AG10803 (cell line): Measurements from ENCODE around the gene LKAAEAR1.

Source experiments
- DNase-seq: peaks from one replicate; pipeline ENCODE4 v3.0.0; 2010; ENCODE audit warnings: low read depth
- H3K4me3 ChIP-seq: 2 replicates; pipeline ENCODE4 v1.5.1; 2011; ENCODE audit warnings: mild to moderate bottlenecking, low read length, control low read depth
- TF ChIP-seq, protein P1 (sequence below): conservative IDR thresholded peaks from 2 replicates; pipeline ENCODE4 v1.5.1; 2011; ENCODE audit warnings: mild to moderate bottlenecking, low read length, control low read depth, inconsistent platforms

LKAAEAR1 gene

DNA sequence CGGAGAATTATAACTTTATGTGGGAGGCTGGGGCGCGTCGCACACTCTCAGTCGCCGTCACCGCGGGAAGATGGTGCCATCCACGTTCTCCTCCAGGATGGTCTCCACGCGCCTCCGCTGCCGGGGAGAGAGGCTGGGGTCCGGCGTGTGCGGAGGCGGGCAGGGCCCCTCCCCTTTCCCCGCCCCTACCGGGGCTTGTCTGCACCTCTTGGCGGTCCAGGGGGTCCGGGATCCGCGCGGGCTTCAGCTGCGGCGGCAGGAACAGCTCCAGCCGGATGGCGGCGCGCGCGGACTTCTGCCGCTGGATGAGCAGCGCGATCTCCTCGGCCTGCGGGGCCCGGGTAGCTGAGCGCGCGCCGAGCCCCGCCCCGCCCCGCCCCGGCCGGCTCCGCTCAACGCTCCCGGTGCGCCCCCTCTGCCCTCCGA, 807 bp downstream of the LKAAEAR1 start:
- DNase-seq: peak; percentile 59
- TF ChIP-seq, protein P1, sequence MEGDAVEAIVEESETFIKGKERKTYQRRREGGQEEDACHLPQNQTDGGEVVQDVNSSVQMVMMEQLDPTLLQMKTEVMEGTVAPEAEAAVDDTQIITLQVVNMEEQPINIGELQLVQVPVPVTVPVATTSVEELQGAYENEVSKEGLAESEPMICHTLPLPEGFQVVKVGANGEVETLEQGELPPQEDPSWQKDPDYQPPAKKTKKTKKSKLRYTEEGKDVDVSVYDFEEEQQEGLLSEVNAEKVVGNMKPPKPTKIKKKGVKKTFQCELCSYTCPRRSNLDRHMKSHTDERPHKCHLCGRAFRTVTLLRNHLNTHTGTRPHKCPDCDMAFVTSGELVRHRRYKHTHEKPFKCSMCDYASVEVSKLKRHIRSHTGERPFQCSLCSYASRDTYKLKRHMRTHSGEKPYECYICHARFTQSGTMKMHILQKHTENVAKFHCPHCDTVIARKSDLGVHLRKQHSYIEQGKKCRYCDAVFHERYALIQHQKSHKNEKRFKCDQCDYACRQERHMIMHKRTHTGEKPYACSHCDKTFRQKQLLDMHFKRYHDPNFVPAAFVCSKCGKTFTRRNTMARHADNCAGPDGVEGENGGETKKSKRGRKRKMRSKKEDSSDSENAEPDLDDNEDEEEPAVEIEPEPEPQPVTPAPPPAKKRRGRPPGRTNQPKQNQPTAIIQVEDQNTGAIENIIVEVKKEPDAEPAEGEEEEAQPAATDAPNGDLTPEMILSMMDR: peak; percentile 36
- H3K4me3 ChIP-seq: peak overlapping the region; percentile 34

DNA sequence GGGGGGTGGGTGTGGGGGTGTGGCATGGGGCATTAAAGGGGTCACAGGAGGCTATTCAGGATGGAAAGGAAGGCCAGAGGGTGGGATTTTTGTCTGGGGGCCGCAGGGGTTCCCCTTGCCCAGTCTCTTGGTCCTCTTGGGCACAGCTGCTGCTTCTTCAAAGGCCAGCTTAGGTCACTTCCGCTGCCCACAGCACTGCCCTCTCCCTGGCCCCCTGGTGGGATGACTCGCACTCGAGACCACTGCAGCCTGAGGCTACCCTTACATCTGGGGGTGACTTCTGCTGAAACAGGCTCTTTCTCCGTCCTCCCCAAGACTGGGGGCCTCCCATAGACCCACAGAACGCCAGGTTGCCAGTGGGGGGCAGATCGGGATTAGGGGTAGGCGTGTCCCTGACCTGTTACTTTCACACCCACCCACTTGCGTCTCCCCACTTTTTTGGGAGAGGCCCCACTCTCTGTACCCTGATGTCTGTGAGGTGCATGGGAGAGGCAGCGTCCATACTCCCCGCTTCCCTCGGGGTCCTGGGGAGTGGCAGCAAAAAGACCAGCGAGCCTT, 1.3 kb downstream of the LKAAEAR1 start:
- TF ChIP-seq, protein P1: no peak
- no peak for DNase-seq
- H3K4me3 ChIP-seq: no peak overlapping the region; the same call in 1 of the 2 replicates

DNA sequence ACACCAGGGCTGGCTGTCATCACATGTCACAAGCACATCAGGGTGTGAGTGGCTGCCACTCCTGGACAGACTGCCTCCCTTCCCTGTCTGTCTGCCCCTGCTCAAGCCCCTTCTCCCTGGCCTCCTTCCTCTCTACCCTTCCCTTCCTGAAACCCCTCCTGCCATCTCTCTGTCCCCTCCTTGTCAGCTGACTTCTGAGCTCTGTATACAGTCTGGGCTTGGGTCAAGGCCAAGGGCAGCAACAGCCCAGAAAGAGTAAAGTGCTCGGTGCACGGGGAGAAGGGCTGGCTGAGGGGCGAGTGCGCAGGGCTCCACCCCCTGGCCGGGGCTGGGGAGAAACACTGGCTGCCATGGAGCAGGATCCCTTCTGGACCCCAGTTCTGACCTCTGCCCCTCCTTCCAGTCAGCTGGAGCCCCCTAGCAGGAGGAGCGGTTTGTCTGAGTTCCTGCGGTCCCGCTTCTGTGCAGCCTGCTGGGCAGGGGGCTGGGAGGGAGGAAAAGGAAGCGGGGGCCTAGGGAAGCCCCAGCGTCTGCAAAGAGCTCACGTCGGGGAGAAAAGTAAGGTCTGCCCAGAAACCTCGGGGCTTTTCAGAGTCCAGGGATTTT, 2.0 kb downstream of the LKAAEAR1 start:
- TF ChIP-seq, protein P1: no peak
- no peak overlapping the region for H3K4me3 ChIP-seq
- no peak for DNase-seq

DNA sequence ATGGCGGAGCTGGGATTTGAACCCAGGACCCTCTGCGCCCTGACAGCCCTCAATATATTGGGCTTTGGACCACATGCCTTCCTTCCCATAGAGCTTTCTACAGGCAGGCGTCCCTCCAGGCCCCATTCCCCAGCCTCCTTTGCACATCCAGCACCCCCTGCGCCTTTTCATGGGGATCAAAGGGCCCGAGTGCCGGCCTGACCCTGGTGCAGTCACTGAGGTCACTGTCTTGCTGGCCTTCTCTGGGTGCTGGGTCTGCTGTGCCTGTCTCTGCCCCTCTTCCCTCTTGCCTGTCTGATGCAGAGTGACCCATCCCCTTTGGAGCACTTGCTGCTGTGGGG, 2.6 kb downstream of the LKAAEAR1 start:
- DNase-seq: no peak
- TF ChIP-seq, protein P1: no peak
- no peak overlapping the region for H3K4me3 ChIP-seq

DNA sequence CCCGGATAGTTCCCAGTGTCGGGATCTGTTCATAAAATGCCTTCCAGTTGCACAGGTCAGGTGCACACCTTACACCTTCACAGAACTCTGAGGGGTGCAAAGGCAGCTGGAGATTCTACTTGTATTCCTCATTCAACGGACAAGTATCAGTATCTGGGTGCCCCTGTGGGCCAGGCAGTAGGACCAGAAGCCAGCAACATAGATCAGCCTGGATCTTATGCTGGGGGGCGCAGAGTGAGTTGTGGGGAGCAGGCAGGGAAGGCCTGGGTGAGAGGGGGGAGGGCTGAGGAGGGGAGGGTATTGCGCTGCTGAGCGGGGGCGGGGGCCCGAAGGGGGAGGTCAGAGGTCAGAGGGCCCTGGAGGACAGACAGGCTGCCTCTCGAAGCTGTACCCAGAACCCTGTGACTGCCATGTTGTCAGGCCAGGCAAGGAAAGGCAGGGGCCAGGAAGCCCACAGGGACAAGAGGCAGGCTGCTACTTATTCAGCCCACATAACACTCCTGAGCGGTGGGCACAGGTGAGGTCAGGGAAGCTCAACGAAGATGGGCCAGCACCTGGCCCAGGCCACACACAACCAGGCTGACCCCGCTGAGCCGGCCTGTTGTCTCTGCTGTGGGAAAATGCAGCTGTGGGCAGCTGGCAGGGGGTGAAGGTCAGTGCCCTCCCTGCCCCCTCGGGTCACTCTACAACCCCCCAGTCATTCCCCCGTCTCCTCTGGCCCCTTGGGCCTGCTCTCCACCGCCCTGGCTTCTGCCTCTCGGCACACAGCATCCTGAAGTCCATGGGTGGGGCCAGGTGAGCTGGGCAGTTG, 3.2 kb downstream of the LKAAEAR1 start:
- peak overlapping the region; percentile 60; the same call in 1 of the 2 replicates for H3K4me3 ChIP-seq
- TF ChIP-seq, protein P1: no peak
- no peak for DNase-seq

DNA sequence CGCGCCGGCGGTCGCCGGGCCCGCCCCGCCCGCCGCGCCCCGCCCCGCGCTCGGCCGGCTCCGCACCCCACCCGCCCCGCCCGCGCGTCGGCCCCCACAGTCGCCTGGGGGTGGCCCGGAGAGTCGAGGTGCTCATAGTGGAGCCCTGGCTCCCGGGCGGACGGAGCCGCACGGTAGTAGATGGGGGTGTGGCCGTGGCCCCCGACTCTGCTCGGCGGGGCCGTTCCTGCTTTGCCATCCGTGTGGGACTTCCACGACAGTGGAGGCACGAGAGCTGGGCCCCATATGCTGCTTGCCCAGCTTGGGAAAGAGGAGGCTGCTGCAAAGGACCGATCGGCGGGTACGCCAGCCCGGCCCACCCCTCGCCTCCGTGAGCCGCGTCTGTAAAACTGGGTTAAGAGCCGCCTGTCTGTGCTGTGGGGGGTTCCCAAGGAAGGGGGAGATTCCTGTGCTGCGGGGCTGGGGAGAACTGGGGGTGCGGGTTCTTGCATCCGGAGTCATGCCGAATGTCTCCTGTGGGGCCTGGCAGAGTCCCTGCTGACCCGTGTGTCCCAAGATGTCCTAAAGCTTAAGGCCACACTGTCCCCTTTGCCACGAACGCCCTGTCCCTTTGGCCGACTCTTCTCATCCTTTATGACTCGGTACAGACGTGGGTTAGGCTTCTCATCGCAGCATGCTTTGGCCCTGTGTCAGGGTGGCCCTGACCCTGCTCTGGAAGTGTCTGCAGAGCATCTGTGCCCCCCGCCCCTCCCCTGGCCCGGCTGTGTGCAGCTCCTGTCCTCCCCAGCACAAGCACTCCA, 4.0 kb downstream of the LKAAEAR1 start, which contains the start of gene OPRL1:
Gene OPRL1, plus strand, starts transcription at position 70 of the 800 bp plus-strand sequence. CDS start 12,639 bp downstream, outside the sequence.
- TF ChIP-seq, protein P1: no peak
- DNase-seq: no peak

More for the DNA sequence above, 4.0 kb downstream of the LKAAEAR1 start, which contains the start of gene OPRL1:
- H3K4me3 ChIP-seq: peak within 1 kb of the TSS; percentile 71
